Smooth muscle cell (in vitro differentiated cells): ENCODE data around the gene AFG1L. TPM values are rescaled to one million over a fixed set of nuclear protein-coding genes. Genes with fewer than 3 reads are reported as not detected.

Experiments
- DNase-seq: peaks from one replicate; lab custom pipeline; 2025; ENCODE audit not compliant: unreplicated experiment; lab: John Stamatoyannopoulos, UW
- H2AFZ ChIP-seq: fragments of 200-600 bp; sonication (generic); 2 replicates; pipeline ENCODE4 v1.6.0; 2016; ENCODE audit warnings: antibody characterized with exemption, low read depth, mild to moderate bottlenecking
- H3F3A ChIP-seq: fragments of 200-600 bp; sonication (generic); 2 replicates; pipeline ENCODE4 v1.6.0; 2017; ENCODE audit warnings: antibody characterized with exemption, low read depth
- H3K27ac ChIP-seq: fragments of 200-600 bp; sonication (generic); 2 replicates; pipeline ENCODE4 v1.5.1; 2016; ENCODE audit warnings: low read depth, mild to moderate bottlenecking
- H3K27me3 ChIP-seq: fragments of 200-600 bp; sonication (generic); 2 replicates; pipeline ENCODE4 v1.6.1; 2016; ENCODE audit warnings: low read depth, mild to moderate bottlenecking
- H3K36me3 ChIP-seq: fragments of 200-600 bp; sonication (generic); 2 replicates; pipeline ENCODE4 v1.5.1; 2016; ENCODE audit warnings: low read depth
- H3K4me1 ChIP-seq: fragments of 200-600 bp; sonication (generic); 2 replicates; pipeline ENCODE4 v1.5.1; 2016; ENCODE audit warnings: low read depth
- H3K4me2 ChIP-seq: fragments of 200-600 bp; sonication (generic); 2 replicates; pipeline ENCODE4 v1.6.0; 2016; ENCODE audit warnings: mild to moderate bottlenecking
- H3K4me3 ChIP-seq: fragments of 200-600 bp; sonication (generic); 2 replicates; pipeline ENCODE4 v1.5.1; 2016; ENCODE audit warnings: mild to moderate bottlenecking
- H3K79me2 ChIP-seq: fragments of 200-600 bp; sonication (generic); 2 replicates; pipeline ENCODE4 v1.6.0; 2016; ENCODE audit warnings: low read depth, mild to moderate bottlenecking
- H3K9ac ChIP-seq: fragments of 200-600 bp; sonication (generic); 2 replicates; pipeline ENCODE4 v1.6.0; 2016; ENCODE audit warnings: low read depth
- H3K9me3 ChIP-seq: fragments of 200-600 bp; sonication (generic); replicated peaks from 2 replicates; pipeline ENCODE4 v1.5.1; 2016; ENCODE audit warnings: low read depth
- H4K20me1 ChIP-seq: fragments of 200-600 bp; sonication (generic); 2 replicates; pipeline ENCODE4 v1.6.0; 2016; ENCODE audit warnings: low read depth
- WGBS: methylation state at CpG from one replicate; pipeline ENCODE4 v1.1.7; 2016; ENCODE audit warnings: low lambda C conversion rate; 5-methylcytosine and 5-hydroxymethylcytosine counted together
- polyA plus RNA-seq: library from polyadenylated mRNA; unstranded; fragments of >200 nt; fragmentation: Nextera tagmentation; extraction: Ambion mirVana; gene quantifications from 2 replicates; pipeline ENCODE4 v1.2.1, GENCODE V29; 2016
- total RNA-seq: library from RNA; depleted of rRNA; stranded (reverse); fragments of >200 nt; gene quantifications from 2 replicates; pipeline ENCODE4 v1.2.3, GENCODE V29; 2014
- TF ChIP-seq, protein P1 (sequence below): fragments of 200-600 bp; sonication (generic); IDR thresholded peaks from 2 replicates; pipeline ENCODE4 v1.5.1; 2017; ENCODE audit warnings: borderline replicate concordance, mild to moderate bottlenecking, antibody characterized with exemption; ENCODE audit not compliant: insufficient read depth, poor library complexity, severe bottlenecking

AFG1L gene
- total and polyA plus RNA-seq, 2 experiments from 2014 or later = 4.0 to 5.7 TPM

DNA sequence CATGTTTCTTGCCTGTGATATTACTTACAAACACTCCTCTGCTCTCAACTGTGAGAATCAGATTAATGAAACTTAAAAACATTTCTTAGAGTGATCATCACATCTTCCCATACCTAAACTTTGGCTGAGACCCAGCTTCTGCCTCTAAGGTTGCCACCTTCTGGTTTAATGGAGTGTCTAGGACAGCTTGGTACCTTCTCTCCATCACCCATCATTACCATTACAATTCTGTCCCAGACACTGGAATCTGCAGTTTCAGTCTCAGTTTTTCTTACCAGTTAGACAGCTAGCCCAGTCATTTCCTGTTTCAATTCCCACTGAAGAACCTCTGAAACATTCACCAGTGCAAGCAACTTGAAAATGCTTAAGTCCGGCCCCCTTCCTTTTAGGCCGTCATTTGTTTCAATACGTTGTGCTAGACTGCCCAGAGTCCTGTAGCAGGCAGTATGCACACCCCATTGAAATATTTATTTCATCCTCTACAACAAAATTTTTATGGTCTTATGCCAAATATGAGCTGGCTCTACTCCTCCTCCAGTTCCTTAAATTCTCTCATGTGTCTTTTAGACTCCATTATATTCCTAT is 158.8 kb downstream of the AFG1L start:
- 37% methylated on average over 3 of the region's 3 CpGs for WGBS
- peak overlapping the region; percentile 47 for H3K4me2 ChIP-seq
- no peak overlapping the region for H3K9ac ChIP-seq

DNA sequence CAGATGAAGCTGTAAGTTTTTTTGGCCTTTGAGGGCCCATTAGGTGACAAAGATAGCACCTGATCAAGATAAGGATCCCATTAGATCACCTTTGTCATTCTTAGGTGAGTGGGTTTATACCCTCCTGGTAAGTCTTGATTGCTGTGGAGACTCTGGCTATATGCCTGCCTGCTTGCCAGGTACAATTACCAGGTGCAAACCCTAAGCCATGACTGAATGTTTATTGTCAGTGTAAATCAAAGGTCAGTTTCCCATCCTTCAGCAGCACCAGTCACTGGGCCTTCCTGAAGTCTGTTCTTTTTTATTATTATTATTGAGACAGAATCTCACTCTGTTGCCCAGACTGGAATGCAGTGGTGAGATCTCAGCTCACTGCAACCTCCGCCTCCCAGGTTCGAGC is 159.5 kb downstream of the AFG1L start:
- Histone ChIP-seq H2AFZ (no peak overlapping the region), H3K9me3 (peaks cover 5% of the 10 kb centered on the region), H3K36me3 (no peaks in the 10 kb centered on the region), H3K9ac (no peak overlapping the region), H3K4me3 (no peak overlapping the region), H3K79me2 (no peaks in the 10 kb centered on the region), H3K4me1 (peaks cover 6% of the 10 kb centered on the region), H3K4me2 (peak overlapping the region; percentile 47), H4K20me1 (no peaks in the 10 kb centered on the region), H3K27me3 (no peaks in the 10 kb centered on the region), H3K27ac (no peak overlapping the region), H3F3A (peaks cover 7% of the 10 kb centered on the region)
- WGBS = 98% methylated on average over 2 of the region's 2 CpGs
- no peak for DNase-seq
- TF ChIP-seq, protein P1, sequence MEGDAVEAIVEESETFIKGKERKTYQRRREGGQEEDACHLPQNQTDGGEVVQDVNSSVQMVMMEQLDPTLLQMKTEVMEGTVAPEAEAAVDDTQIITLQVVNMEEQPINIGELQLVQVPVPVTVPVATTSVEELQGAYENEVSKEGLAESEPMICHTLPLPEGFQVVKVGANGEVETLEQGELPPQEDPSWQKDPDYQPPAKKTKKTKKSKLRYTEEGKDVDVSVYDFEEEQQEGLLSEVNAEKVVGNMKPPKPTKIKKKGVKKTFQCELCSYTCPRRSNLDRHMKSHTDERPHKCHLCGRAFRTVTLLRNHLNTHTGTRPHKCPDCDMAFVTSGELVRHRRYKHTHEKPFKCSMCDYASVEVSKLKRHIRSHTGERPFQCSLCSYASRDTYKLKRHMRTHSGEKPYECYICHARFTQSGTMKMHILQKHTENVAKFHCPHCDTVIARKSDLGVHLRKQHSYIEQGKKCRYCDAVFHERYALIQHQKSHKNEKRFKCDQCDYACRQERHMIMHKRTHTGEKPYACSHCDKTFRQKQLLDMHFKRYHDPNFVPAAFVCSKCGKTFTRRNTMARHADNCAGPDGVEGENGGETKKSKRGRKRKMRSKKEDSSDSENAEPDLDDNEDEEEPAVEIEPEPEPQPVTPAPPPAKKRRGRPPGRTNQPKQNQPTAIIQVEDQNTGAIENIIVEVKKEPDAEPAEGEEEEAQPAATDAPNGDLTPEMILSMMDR = no peak

More for the DNA sequence above, 158.8 kb downstream of the AFG1L start:
- Histone ChIP-seq H3K36me3 (no peaks in the 10 kb centered on the region), H3K27ac (peak overlapping the region; percentile 61), H3K27me3 (no peaks in the 10 kb centered on the region), H2AFZ (no peak overlapping the region), H3K79me2 (no peaks in the 10 kb centered on the region), H3K4me3 (no peak overlapping the region), H3K4me1 (peaks cover 6% of the 10 kb centered on the region), H3K9me3 (peaks cover 5% of the 10 kb centered on the region), H4K20me1 (no peaks in the 10 kb centered on the region), H3F3A (peaks cover 7% of the 10 kb centered on the region)
- DNase-seq = no peak
- TF ChIP-seq, protein P1 = no peak

GRCh38 chr6:108455688-108456087 is 160.8 kb downstream of the AFG1L start:
- Histone ChIP-seq H3K79me2 (no peaks in the 10 kb centered on the region), H3K4me1 (peaks cover 6% of the 10 kb centered on the region), H3K27ac (no peak overlapping the region), H3K4me2 (no peak overlapping the region), H3F3A (peaks cover 7% of the 10 kb centered on the region), H3K9me3 (peaks cover 5% of the 10 kb centered on the region), H3K27me3 (no peaks in the 10 kb centered on the region), H3K9ac (no peak overlapping the region), H4K20me1 (no peaks in the 10 kb centered on the region), H2AFZ (no peak overlapping the region), H3K4me3 (no peak overlapping the region), H3K36me3 (no peaks in the 10 kb centered on the region)
- WGBS = 74% methylated on average over 1 of the region's 1 CpG
- no peak for DNase-seq
- TF ChIP-seq, protein P1 = no peak

DNA sequence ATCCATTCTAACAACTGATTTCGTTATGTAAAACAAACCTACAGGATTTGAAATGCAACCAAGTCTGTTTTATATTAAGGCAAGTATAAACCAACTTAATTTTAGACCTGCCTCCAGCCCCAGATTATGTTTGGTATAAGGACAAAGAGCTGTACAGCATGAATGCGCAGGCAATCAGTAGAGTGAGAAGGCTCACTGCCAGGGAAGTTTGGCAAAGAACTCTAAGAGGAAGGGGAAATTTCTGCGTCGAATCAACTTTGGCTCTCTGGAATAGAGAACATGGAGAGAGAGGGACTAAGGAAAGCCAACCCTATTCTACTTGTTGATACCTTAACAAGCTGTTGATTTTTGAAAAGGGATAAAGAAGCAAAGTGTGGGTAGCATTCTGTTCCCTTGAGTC is 168.9 kb downstream of the AFG1L start:
- no peak for DNase-seq
- WGBS = 95% methylated on average over 4 of the region's 4 CpGs
- no peak overlapping the region for H2AFZ ChIP-seq

More for the DNA sequence above, 168.9 kb downstream of the AFG1L start:
- H3K9me3 ChIP-seq = no peaks in the 10 kb centered on the region
- no peaks in the 10 kb centered on the region for H3K36me3 ChIP-seq
- TF ChIP-seq, protein P1 = no peak
- no peaks in the 10 kb centered on the region for H3K27me3 ChIP-seq
- no peaks in the 10 kb centered on the region for H3F3A ChIP-seq
- H3K4me1 ChIP-seq = peaks cover 19% of the 10 kb centered on the region
- no peak overlapping the region for H3K9ac ChIP-seq
- H4K20me1 ChIP-seq = no peaks in the 10 kb centered on the region
- H3K4me3 ChIP-seq = no peak overlapping the region
- no peak overlapping the region for H3K4me2 ChIP-seq
- H3K27ac ChIP-seq = no peak overlapping the region
- no peaks in the 10 kb centered on the region for H3K79me2 ChIP-seq
